HepG2 (cell line): ENCODE results near the gene GRK5. TPM values are rescaled to one million over a fixed set of nuclear protein-coding genes. Genes with fewer than 3 reads are reported as not detected.
"Not testable (repeated sequence)": the region's sequence is repeated elsewhere in the genome, so short reads cannot be mapped to it uniquely, and the experiment has no call there.

Experiments
- ATAC-seq: fragments of 200-7000 bp; cut with Tn5 transposase; 3 replicates; pipeline ENCODE4 v1.9.1; 2020; ENCODE audit warnings: mild to moderate bottlenecking, moderate library complexity
- BruUV-seq: library from RNA; stranded (reverse); fragments of 400-500 nt; replicated peaks from 2 replicates; lab custom pipeline; 2021; lab: Mats Ljungman, UMichigan
- CTCF ChIA-PET: fragments of 300-600 bp; formaldehyde crosslinking; extraction: SDS; loops from one replicate; lab custom pipeline; 2021; ENCODE audit warnings: low total read pairs, inconsistent platforms, low intra/inter-chr PET ratio; lab: Yijun Ruan, JAX
- POLR2A ChIA-PET: fragments of 350-600 bp; sonication (Branson Sonifier 250); formaldehyde crosslinking; loops from one replicate; lab custom pipeline; 2020; ENCODE audit warnings: antibody characterized with exemption, inconsistent platforms; lab: Yijun Ruan, JAX
- DNase-seq: peaks from one replicate; pipeline ENCODE4 v3.0.0-alpha.2; 2015; ENCODE audit warnings: low spot score
- FAIRE-seq: peaks from 3 replicates; lab custom pipeline; 2011; peaks lifted over from hg19 to GRCh38; lab: Jason Lieb, UNC
- H2AFZ ChIP-seq: one replicate; pipeline ENCODE4 v1.6.1; 2011; ENCODE audit warnings: low read length, inconsistent platforms
- H3K27ac ChIP-seq: fragments of 300-600 bp; 3 replicates; pipeline ENCODE4 v1.8.0; 2011; ENCODE audit warnings: mixed run types, mild to moderate bottlenecking, mixed read lengths, low read length, inconsistent platforms; ENCODE audit not compliant: insufficient read depth; ENCODE audit errors: extremely low read length
- H3K27me3 ChIP-seq, 2 experiments: fragments of 200-600 bp in 1 of 2; 2 replicates in 1 of 2; 3 replicates in 1 of 2; pipeline versions ENCODE4 v1.6.0 to v1.8.0; 2011; ENCODE audit warnings: low read length in 2 of 2, mild to moderate bottlenecking in 2 of 2, moderate library complexity in 2 of 2, inconsistent platforms in 1 of 2; ENCODE audit not compliant: insufficient read depth in 2 of 2, control insufficient read depth in 1 of 2
- H3K36me3 ChIP-seq, 2 experiments: fragments of 200-600 bp in 1 of 2; replicated peaks in 1 of 2; 2 replicates in 1 of 2; 3 replicates in 1 of 2; pipeline versions ENCODE4 v1.5.1 to v1.8.0; 2011; ENCODE audit warnings: low read length in 2 of 2, inconsistent platforms in 1 of 2; ENCODE audit not compliant: insufficient read depth in 2 of 2, control insufficient read depth in 1 of 2
- H3K4me1 ChIP-seq: 2 replicates; pipeline ENCODE4 v1.5.1; 2012; ENCODE audit warnings: low read length, inconsistent platforms; ENCODE audit not compliant: insufficient read depth
- H3K4me2 ChIP-seq: 2 replicates; pipeline ENCODE4 v1.6.0; 2011; ENCODE audit warnings: low read depth, low read length, inconsistent platforms
- H3K4me3 ChIP-seq, 3 experiments: fragments of 200-600 bp in 1 of 3; sonication (generic), shearing (Covaris generic) in 1 of 3; replicated peaks in 1 of 3; 2 replicates each; pipeline ENCODE4 v1.5.1; 2011 to 2016; ENCODE audit warnings: low read length in 3 of 3, inconsistent platforms in 2 of 3, low read depth in 2 of 3, mild to moderate bottlenecking in 2 of 3, control low read depth in 1 of 3, mixed read lengths in 1 of 3; ENCODE audit not compliant: insufficient read depth in 1 of 3
- H3K79me2 ChIP-seq: one replicate; pipeline ENCODE4 v1.6.1; 2011; ENCODE audit warnings: low read length, inconsistent platforms; ENCODE audit not compliant: insufficient read depth
- H3K9ac ChIP-seq: 2 replicates; pipeline ENCODE4 v1.6.0; 2011; ENCODE audit warnings: mild to moderate bottlenecking, low read depth, low read length, inconsistent platforms; ENCODE audit not compliant: insufficient read depth
- H3K9me3 ChIP-seq: 2 replicates; pipeline ENCODE4 v1.5.1; 2012; ENCODE audit warnings: mild to moderate bottlenecking, low read length
- H4K20me1 ChIP-seq: 2 replicates; pipeline ENCODE4 v1.6.0; 2011; ENCODE audit warnings: inconsistent platforms, mild to moderate bottlenecking, low read length, moderate library complexity; ENCODE audit not compliant: insufficient read depth
- PLSCR1 ChIP-seq: sonication (generic); formaldehyde crosslinking; IDR thresholded peaks from 2 replicates; pipeline ENCODE4 v1.5.0; 2020; ENCODE audit warnings: missing genetic modification reagents, mild to moderate bottlenecking, borderline replicate concordance
- POGZ ChIP-seq: sonication (generic); formaldehyde crosslinking; IDR thresholded peaks from 2 replicates; pipeline ENCODE4 v1.4.0; 2020; ENCODE audit warnings: mild to moderate bottlenecking, missing genetic modification reagents
- STAT5B ChIP-seq: sonication (generic); formaldehyde crosslinking; IDR thresholded peaks from 2 replicates; pipeline ENCODE4 v1.4.0; 2020; ENCODE audit warnings: missing genetic modification reagents
- ZKSCAN8 ChIP-seq: IDR thresholded peaks from 2 replicates; pipeline ENCODE4 v1.6.1; 2016; ENCODE audit warnings: borderline replicate concordance, missing genetic modification reagents, missing compliant biosample characterization
- ZNF12 ChIP-seq: sonication (generic); formaldehyde crosslinking; IDR thresholded peaks from 2 replicates; pipeline ENCODE4 v1.5.0; 2020; ENCODE audit warnings: missing genetic modification reagents
- ZNF7 ChIP-seq: IDR thresholded peaks from 2 replicates; pipeline ENCODE4 v1.6.1; 2016; ENCODE audit warnings: missing biosample characterization, missing genetic modification reagents
- ZNF768 ChIP-seq: sonication (generic); formaldehyde crosslinking; IDR thresholded peaks from 2 replicates; pipeline ENCODE4 v1.4.0; 2020; ENCODE audit warnings: missing genetic modification reagents
- WGBS: methylation state at CpG from one replicate; pipeline ENCODE4 v1.1.6; 2017; ENCODE audit warnings: low lambda C conversion rate; 5-methylcytosine and 5-hydroxymethylcytosine counted together
- in situ Hi-C: cut with HindIII; loops from 2 replicates; pipeline ENCODE4 v1.10.0; 2017; ENCODE audit warnings: low pct_unique_long_range_greater_than_20kb; ENCODE audit not compliant: extremely low pct_ligation_motif_present
- intact Hi-C: fragments of 100-400 bp; cut with micrococcal nuclease; formaldehyde crosslinking; loops from one replicate; pipeline ENCODE4 v1.10.0; 2022; ENCODE audit not compliant: unreplicated experiment
- polyA plus RNA-seq, 8 experiments: library from polyadenylated mRNA; depleted of rRNA in 3 of 8; stranded (reverse) in 7 of 8; unstranded in 1 of 8; fragments of >200 nt; fragmentation: Illumina TruSeq in 4 of 8; extraction: Trizol in 4 of 8; gene quantifications; 2 replicates each; pipeline versions ENCODE4 v1.2.1 to v1.2.3, GENCODE V29; 2011 to 2016; ENCODE audit warnings: low read depth in 4 of 8, missing spikeins in 1 of 8, mixed read lengths in 1 of 8; ENCODE audit not compliant: insufficient read depth in 1 of 8
- total RNA-seq, 5 experiments: library from RNA; depleted of rRNA; stranded (reverse); fragments of >200 nt; fragmentation: Illumina TruSeq; extraction: Trizol; gene quantifications; 2 replicates each; pipeline ENCODE4 v1.2.3, GENCODE V29; 2016; ENCODE audit warnings: low read depth in 1 of 5
- TF ChIP-seq, protein P1 (sequence below): sonication (generic); formaldehyde crosslinking; IDR thresholded peaks from 2 replicates; pipeline ENCODE4 v1.5.0; 2020; ENCODE audit warnings: mild to moderate bottlenecking, missing genetic modification reagents

GRK5 gene
- total and polyA plus RNA-seq, 2 of the 13 experiments (the other 11 are each of a cell fraction or from before 2014, with no cell fraction given): 10.4 to 12.6 TPM

- FAIRE-seq: no peak
- POLR2A ChIA-PET: no interaction called here
- in situ Hi-C loops: no loop called here
- WGBS: 97% methylated on average over 21 of the region's 22 CpGs
- Histone ChIP-seq H3K4me1 (no peaks in the 10 kb centered on the region), H3K79me2 (no peaks in the 10 kb centered on the region), H3K27me3 (no peaks in the 10 kb centered on the region)
- BruUV-seq: no TSS peak
- no peak for TF ChIP-seq POGZ (CRISPR knock-in tag)
- TF ChIP-seq ZNF768 (CRISPR knock-in tag): peak; percentile 89; the same call in 1 of the 2 replicates
- TF ChIP-seq, all 625 proteins: peak for 1
- peaks cover 11% of the 10 kb centered on the region; the same call in 1 of the 2 replicates for H3K9me3 ChIP-seq
- no peak for DNase-seq
- no peak for ATAC-seq
- no peak overlapping the region for H2AFZ ChIP-seq
- H3K27ac ChIP-seq: no peak overlapping the region
- peaks cover 6 to 37% of the 10 kb centered on the region in 2 experiments; a peak in 4 of 5 replicates for H3K36me3 ChIP-seq
- CTCF ChIA-PET: no interaction called here
- H4K20me1 ChIP-seq: no peaks in the 10 kb centered on the region
- H3K4me2 ChIP-seq: no peak overlapping the region
- intact Hi-C loops: no loop called here
- H3K4me3 ChIP-seq: no peak overlapping the region
- no peak overlapping the region for H3K9ac ChIP-seq
Measured at GRCh38 chr10:119431034-119431772, 223.8 kb downstream of the GRK5 start.

DNA sequence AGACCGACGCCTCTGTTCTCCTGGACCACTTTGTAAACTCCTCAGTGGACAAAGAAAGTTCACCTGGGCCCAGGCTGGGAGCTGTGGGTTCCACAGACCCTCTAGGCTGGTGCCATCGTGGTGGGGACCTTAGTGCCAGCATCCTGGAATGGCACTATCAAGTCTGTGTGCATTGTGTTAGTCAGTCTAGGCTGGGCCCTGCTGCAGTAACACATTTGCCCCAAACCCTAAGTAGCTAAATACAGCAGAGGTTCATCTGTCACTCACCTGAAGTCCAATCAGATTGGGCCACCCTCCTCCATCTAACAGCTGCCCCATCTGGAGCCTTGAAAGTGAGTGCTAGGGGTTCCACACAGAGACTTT lies 224.4 kb downstream of the GRK5 start:
- FAIRE-seq: no peak
- peaks cover 6 to 31% of the 10 kb centered on the region in 2 experiments; a peak in 4 of 5 replicates for H3K36me3 ChIP-seq
- H3K79me2 ChIP-seq: no peaks in the 10 kb centered on the region
- ChIA-PET CTCF (no interaction called here), POLR2A (no interaction called here)
- H3K27ac ChIP-seq: no peak overlapping the region
- H3K4me2 ChIP-seq: no peak overlapping the region
- BruUV-seq: no TSS peak
- intact Hi-C loops: no loop called here
- in situ Hi-C loops: no loop called here
- DNase-seq: no peak
- no peak overlapping the region for H2AFZ ChIP-seq
- peaks cover 11% of the 10 kb centered on the region; the same call in 1 of the 2 replicates for H3K9me3 ChIP-seq
- TF ChIP-seq ZNF12 (CRISPR knock-in tag) (peak; percentile 78; the same call in 1 of the 2 replicates), STAT5B (CRISPR knock-in tag) (no peak), PLSCR1 (no peak), ZKSCAN8 (CRISPR knock-in tag) (no peak), ZNF7 (CRISPR knock-in tag) (no peak)
- TF ChIP-seq, protein P1, sequence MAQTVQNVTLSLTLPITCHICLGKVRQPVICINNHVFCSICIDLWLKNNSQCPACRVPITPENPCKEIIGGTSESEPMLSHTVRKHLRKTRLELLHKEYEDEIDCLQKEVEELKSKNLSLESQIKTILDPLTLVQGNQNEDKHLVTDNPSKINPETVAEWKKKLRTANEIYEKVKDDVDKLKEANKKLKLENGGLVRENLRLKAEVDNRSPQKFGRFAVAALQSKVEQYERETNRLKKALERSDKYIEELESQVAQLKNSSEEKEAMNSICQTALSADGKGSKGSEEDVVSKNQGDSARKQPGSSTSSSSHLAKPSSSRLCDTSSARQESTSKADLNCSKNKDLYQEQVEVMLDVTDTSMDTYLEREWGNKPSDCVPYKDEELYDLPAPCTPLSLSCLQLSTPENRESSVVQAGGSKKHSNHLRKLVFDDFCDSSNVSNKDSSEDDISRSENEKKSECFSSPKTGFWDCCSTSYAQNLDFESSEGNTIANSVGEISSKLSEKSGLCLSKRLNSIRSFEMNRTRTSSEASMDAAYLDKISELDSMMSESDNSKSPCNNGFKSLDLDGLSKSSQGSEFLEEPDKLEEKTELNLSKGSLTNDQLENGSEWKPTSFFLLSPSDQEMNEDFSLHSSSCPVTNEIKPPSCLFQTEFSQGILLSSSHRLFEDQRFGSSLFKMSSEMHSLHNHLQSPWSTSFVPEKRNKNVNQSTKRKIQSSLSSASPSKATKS (CRISPR knock-in tag): no peak
- no peak overlapping the region for H3K9ac ChIP-seq
- H3K27me3 ChIP-seq: no peaks in the 10 kb centered on the region
- no peak for ATAC-seq
- 100% methylated on average over 2 of the region's 3 CpGs for WGBS
- H3K4me3 ChIP-seq: no peak overlapping the region
- H4K20me1 ChIP-seq: no peaks in the 10 kb centered on the region
- H3K4me1 ChIP-seq: no peaks in the 10 kb centered on the region

DNA sequence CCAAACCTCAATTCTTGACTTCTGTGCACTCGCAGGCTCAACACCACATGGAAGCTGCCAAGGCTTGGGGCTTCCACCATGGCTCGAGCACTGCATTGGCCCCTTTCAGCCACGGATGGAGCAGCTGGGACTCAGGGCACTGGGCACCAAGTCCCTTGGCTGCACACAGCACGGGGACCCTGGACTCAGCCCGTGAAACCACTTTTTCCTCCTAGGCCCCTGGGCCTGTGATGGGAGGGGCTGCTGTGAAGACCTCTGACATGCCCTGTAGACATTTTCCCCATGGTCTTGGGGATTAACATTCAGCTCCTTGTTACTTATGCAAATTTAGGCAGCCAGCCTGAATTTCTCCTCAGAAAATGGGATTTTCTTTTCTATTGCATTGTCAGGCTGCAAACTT lies 227.6 kb downstream of the GRK5 start:
- 100% methylated on average over 5 of the region's 5 CpGs for WGBS
- BruUV-seq, H3K27ac ChIP-seq, H4K20me1 ChIP-seq, H3K4me2 ChIP-seq, H3K27me3 ChIP-seq, H3K4me3 ChIP-seq, intact Hi-C loops, ATAC-seq, H3K4me1 ChIP-seq, in situ Hi-C loops, H3K9ac ChIP-seq, H3K79me2 ChIP-seq, H2AFZ ChIP-seq, FAIRE-seq, POLR2A ChIA-PET, CTCF ChIA-PET, H3K36me3 ChIP-seq, DNase-seq: not testable (repeated sequence)
- H3K9me3 ChIP-seq: peaks cover 11% of the 10 kb centered on the region; the same call in 1 of the 2 replicates
